GM23248 (cell line): Measurements from ENCODE around the gene ELF1. TPM values are rescaled to one million over a fixed set of nuclear protein-coding genes. Genes with fewer than 3 reads are reported as not detected.
A peak's percentile ranks its signal among the peaks of the same experiment; 100 is the strongest.

Experiments used
- DNase-seq: peaks from one replicate; pipeline ENCODE4 v3.0.0-alpha.2; 2015
- H2AFZ ChIP-seq: fragments of 200-600 bp; sonication (generic); 2 replicates; pipeline ENCODE4 v1.6.1; 2016; ENCODE audit warnings: antibody characterized with exemption
- H3F3A ChIP-seq: fragments of 200-600 bp; sonication (generic); 2 replicates; pipeline ENCODE4 v1.6.1; 2016; ENCODE audit warnings: mild to moderate bottlenecking, antibody characterized with exemption, mixed run types; ENCODE audit not compliant: insufficient read depth
- H3K27ac ChIP-seq: fragments of 200-600 bp; sonication (generic); 2 replicates; pipeline ENCODE4 v1.5.1; 2016; ENCODE audit warnings: mild to moderate bottlenecking
- H3K27me3 ChIP-seq: fragments of 200-600 bp; sonication (generic); replicated peaks from 2 replicates; pipeline ENCODE4 v1.6.1; 2016; ENCODE audit warnings: mild to moderate bottlenecking; ENCODE audit not compliant: insufficient read depth
- H3K36me3 ChIP-seq: fragments of 200-600 bp; sonication (generic); 2 replicates; pipeline ENCODE4 v1.6.1; 2016; ENCODE audit warnings: low read depth, mild to moderate bottlenecking
- H3K4me1 ChIP-seq: fragments of 200-600 bp; sonication (generic); 2 replicates; pipeline ENCODE4 v1.6.1; 2016; ENCODE audit warnings: mild to moderate bottlenecking; ENCODE audit not compliant: insufficient read depth
- H3K4me2 ChIP-seq: fragments of 200-600 bp; sonication (generic); one replicate; pipeline ENCODE4 v1.6.1; 2016; ENCODE audit warnings: mild to moderate bottlenecking; ENCODE audit not compliant: unreplicated experiment
- H3K4me3 ChIP-seq: fragments of 200-600 bp; sonication (generic); 2 replicates; pipeline ENCODE4 v1.5.1; 2016; ENCODE audit warnings: mild to moderate bottlenecking
- H3K79me2 ChIP-seq: fragments of 200-600 bp; sonication (generic); 2 replicates; pipeline ENCODE4 v1.6.1; 2016; ENCODE audit warnings: mild to moderate bottlenecking; ENCODE audit not compliant: insufficient read depth
- H3K9ac ChIP-seq: fragments of 200-600 bp; sonication (generic); 2 replicates; pipeline ENCODE4 v1.6.1; 2016; ENCODE audit warnings: mild to moderate bottlenecking
- H3K9me2 ChIP-seq: fragments of 200-600 bp; sonication (generic); 2 replicates; pipeline ENCODE4 v1.6.1; 2016; ENCODE audit warnings: mixed run types, mild to moderate bottlenecking, moderate library complexity; ENCODE audit not compliant: insufficient read depth
- H3K9me3 ChIP-seq: fragments of 200-600 bp; sonication (generic); one replicate; pipeline ENCODE4 v1.6.1; 2017; ENCODE audit warnings: low read depth
- H4K20me1 ChIP-seq: fragments of 200-600 bp; sonication (generic); 2 replicates; pipeline ENCODE4 v1.6.0; 2016; ENCODE audit not compliant: insufficient read depth
- EZH2 ChIP-seq: fragments of 200-600 bp; sonication (generic); IDR thresholded peaks from 2 replicates; pipeline ENCODE4 v1.6.1; 2018; ENCODE audit warnings: antibody characterized with exemption, mild to moderate bottlenecking; ENCODE audit not compliant: insufficient read depth, poor library complexity, severe bottlenecking
- EZH2phosphoT487 ChIP-seq: fragments of 200-600 bp; sonication (generic); IDR thresholded peaks from 2 replicates; pipeline ENCODE4 v1.6.1; 2018; ENCODE audit warnings: antibody characterized with exemption, moderate library complexity, mild to moderate bottlenecking, low read depth; ENCODE audit not compliant: insufficient read depth
- WGBS, 2 experiments: methylation state at CpG; one replicate each; pipeline ENCODE4 v1.1.6; 2015 to 2017; ENCODE audit warnings: low lambda C conversion rate in 2 of 2, low coverage in 1 of 2; ENCODE audit errors: missing lambda C conversion rate in 2 of 2; 5-methylcytosine and 5-hydroxymethylcytosine counted together
- in situ Hi-C: fragments of 300-500 bp; cut with MboI; formaldehyde crosslinking; loops from 2 replicates; pipeline ENCODE4 v1.15.0; 2020
- polyA plus RNA-seq: library from polyadenylated mRNA; unstranded; fragments of >200 nt; fragmentation: Nextera tagmentation; extraction: Ambion mirVana; gene quantifications from 2 replicates; pipeline ENCODE4 v1.2.1, GENCODE V29; 2016
- total RNA-seq: library from RNA; depleted of rRNA; stranded (reverse); fragments of >200 nt; shearing (Covaris generic); gene quantifications from 2 replicates; pipeline ENCODE4 v1.2.3, GENCODE V29; 2014

Gene ELF1
- total and polyA plus RNA-seq, 2 experiments from 2014 or later = 36.1 to 42.7 TPM

DNA sequence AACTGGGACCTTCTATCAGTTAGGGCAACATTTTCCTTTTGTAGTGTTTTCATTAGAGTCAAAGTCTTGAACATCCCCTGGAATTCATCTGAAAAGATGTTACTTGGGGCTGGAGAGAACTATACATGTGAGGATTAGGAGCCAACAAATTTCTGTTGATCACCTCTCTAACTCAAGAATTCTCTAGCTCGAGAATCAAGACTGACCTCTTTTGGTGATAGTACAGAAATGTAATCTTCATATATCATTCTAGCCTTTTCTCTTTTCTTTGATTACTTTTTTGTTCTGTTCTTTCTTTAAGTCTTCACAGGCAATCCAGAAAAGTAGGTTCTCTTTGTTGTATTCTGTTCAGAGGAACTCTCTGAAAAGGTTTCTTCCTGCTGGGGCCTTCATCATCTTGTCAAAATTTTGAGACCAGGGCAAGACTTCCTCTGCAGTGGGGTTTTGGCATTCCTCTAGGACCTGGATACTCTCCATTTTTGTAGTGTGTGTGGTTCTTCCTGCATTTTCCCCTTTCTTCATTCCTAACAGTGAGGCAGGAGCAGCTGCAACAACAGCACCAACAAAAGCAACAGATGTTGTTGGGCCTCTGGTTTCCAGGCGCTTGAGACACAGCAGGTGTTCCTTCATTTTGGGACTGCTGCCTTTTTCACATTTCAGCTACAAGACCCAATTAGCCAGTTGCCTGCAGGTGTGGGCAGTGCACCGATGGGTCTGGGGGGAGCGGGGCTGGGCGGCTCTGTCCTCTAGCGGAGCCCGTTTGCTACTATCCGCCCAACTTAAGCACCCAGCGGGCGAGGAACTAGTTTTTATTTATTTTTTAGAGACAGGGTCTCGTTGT lies 26.2 kb downstream of the ELF1 start:
- H3F3A ChIP-seq = peaks cover 2% of the 10 kb centered on the region; the same call in 1 of the 2 replicates
- 87 to 91% methylated on average over 6 to 11 of the region's 11 CpGs for WGBS, 2 experiments
- H3K9me3 ChIP-seq = no peaks in the 10 kb centered on the region
- in situ Hi-C loops = no loop called here
- H4K20me1 ChIP-seq = peaks cover 16% of the 10 kb centered on the region
- H2AFZ ChIP-seq = no peak overlapping the region
- no peak overlapping the region for H3K9ac ChIP-seq
- H3K4me3 ChIP-seq = no peak overlapping the region
- H3K27me3 ChIP-seq = no peaks in the 10 kb centered on the region
- no peak for DNase-seq
- TF ChIP-seq EZH2 = no peak
- TF ChIP-seq EZH2phosphoT487 = no peak
- H3K79me2 ChIP-seq = peaks cover 100% of the 10 kb centered on the region
- H3K4me2 ChIP-seq = no peak overlapping the region
- no peak overlapping the region for H3K27ac ChIP-seq
- peaks cover 4% of the 10 kb centered on the region for H3K4me1 ChIP-seq
- no peaks in the 10 kb centered on the region for H3K9me2 ChIP-seq
- no peaks in the 10 kb centered on the region for H3K36me3 ChIP-seq

DNA sequence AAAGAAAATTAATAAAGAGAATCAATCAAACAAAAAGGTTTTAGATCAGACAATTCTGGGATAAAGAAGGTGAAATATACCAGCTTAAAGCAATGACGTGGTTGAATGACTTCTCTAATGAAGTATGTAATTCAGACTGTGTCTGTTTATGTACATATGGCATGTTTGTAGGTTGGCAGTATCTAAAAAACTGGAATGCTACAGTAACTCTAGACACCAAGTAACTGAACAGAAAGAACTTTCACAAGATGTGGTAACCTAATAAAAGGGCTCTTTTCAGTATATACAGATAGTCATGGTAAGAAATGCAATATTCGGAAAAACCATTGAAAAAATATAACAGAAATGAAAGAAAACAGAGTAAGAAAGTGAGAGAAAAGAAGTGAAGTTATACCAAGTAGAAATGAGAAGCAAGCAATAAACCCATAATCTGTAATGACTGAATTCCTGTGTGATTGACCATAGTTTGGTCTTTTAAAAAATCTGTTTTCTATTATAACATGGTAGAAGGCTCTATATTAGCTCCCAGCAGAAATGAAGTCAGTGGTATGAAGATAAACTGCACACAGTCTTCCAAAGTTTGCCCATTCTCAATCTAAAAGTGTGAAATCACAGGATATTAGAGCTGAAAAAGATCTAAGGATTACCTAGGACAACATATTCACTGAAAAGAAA lies 31.4 kb downstream of the ELF1 start:
- in situ Hi-C loops = no loop called here
- Histone ChIP-seq H3F3A (peaks cover 9% of the 10 kb centered on the region; the same call in 1 of the 2 replicates), H3K36me3 (no peaks in the 10 kb centered on the region), H3K27ac (peak overlapping the region; percentile 17), H3K27me3 (no peaks in the 10 kb centered on the region), H3K79me2 (peaks cover 100% of the 10 kb centered on the region), H2AFZ (no peak overlapping the region), H3K9me2 (no peaks in the 10 kb centered on the region), H3K4me3 (no peak overlapping the region), H3K9ac (no peak overlapping the region), H3K4me2 (peak overlapping the region; percentile 9), H3K4me1 (peaks cover 23% of the 10 kb centered on the region), H4K20me1 (no peaks in the 10 kb centered on the region), H3K9me3 (no peaks in the 10 kb centered on the region)
- TF ChIP-seq EZH2phosphoT487 (no peak), EZH2 (no peak)
- DNase-seq = peak; percentile 46
- WGBS, 2 experiments = 31 to 44% methylated on average over 2 of the region's 2 CpGs

DNA sequence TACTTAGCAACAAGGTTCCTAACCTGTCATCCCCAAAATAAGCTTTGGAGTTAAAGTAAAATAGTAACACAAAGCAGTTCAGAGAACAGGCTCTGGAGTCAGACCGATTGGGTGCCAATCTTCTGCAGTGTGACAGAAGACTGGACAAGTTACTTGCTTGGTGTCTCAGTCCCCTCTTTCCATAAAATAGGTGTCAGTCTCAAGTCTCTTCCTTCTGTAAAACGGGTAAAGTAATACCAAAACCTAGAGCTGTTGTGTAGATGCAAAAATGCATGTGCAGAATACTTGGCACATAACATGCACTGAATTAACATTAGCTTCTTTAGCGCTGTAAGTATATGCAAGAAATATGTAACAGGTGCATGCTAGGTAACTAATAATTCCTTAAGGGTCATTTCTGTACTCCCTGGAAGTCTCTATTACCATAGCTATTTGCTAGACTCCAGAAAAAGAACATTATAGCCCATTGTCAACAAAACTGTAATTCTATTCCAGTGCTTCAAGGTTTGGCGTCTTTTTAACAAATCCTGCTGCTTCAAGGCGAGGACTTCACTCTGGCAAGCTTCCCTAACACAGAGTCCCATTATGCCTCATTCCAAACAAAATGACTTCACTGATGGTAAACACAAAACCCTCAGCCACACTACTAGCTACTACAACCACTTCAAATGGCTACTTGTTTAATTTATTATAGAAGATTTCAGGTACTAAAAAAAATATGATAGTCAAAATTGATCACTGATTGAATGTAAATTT lies 32.8 kb downstream of the ELF1 start:
- TF ChIP-seq EZH2 (no peak), EZH2phosphoT487 (no peak)
- no peak overlapping the region for H2AFZ ChIP-seq
- no peaks in the 10 kb centered on the region for H3K9me2 ChIP-seq
- H3K36me3 ChIP-seq = peaks cover 3% of the 10 kb centered on the region; the same call in 1 of the 2 replicates
- in situ Hi-C loops = no loop called here
- no peaks in the 10 kb centered on the region for H3K9me3 ChIP-seq
- peaks cover 100% of the 10 kb centered on the region for H3K79me2 ChIP-seq
- no peak overlapping the region for H3K27ac ChIP-seq
- no peaks in the 10 kb centered on the region for H4K20me1 ChIP-seq
- WGBS, 2 experiments = 52 to 53% methylated on average over 5 of the region's 5 CpGs
- H3K4me2 ChIP-seq = no peak overlapping the region
- H3K27me3 ChIP-seq = no peaks in the 10 kb centered on the region
- H3F3A ChIP-seq = peaks cover 17% of the 10 kb centered on the region
- H3K4me1 ChIP-seq = peaks cover 32% of the 10 kb centered on the region
- H3K9ac ChIP-seq = no peak overlapping the region
- DNase-seq = peak; percentile 32
- no peak overlapping the region for H3K4me3 ChIP-seq

DNA sequence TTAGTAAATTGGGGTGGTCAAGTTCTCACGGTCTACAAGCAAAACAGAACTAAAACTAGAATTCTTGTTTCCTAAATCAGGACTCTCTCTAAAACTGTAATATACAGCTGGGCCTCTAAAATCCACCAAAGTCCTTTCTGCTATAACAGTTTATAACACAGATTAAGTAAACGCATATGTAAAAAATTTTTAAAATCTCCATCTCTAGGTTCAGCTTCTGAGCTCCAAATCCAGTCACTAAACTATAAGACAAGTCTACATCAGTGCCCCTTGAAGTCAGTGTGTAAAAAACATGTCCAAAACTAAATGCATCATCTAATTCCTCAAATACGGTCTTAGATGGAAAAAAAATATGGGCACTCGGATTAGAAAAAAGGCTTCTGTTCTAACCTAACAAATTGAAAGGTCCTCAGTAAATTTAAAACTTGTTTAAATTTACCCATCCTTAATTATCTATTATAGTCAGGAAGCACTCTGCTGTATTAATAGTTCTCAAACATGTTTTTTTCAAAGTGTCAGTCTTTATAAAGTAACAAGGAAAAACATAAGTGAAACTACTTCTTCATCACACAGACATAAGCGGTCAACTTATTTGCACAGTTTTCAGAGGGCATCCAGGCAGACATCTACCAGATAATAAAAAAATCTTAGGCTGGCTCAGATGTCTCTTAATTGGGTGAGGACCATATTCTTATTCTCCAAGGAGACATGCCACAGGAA lies 33.6 kb downstream of the ELF1 start:
- H3K4me1 ChIP-seq = peaks cover 32% of the 10 kb centered on the region
- no peak overlapping the region for H2AFZ ChIP-seq
- peaks cover 5% of the 10 kb centered on the region; the same call in 1 of the 2 replicates for H3K36me3 ChIP-seq
- peaks cover 17% of the 10 kb centered on the region for H3F3A ChIP-seq
- no peak overlapping the region for H3K4me3 ChIP-seq
- WGBS, 2 experiments = 87 to 92% methylated on average over 5 of the region's 5 CpGs
- in situ Hi-C loops = no loop called here
- H3K9me2 ChIP-seq = no peaks in the 10 kb centered on the region
- no peak for TF ChIP-seq EZH2phosphoT487
- TF ChIP-seq EZH2 = no peak
- no peak overlapping the region for H3K4me2 ChIP-seq
- H3K9ac ChIP-seq = no peak overlapping the region
- no peaks in the 10 kb centered on the region for H3K27me3 ChIP-seq
- no peak overlapping the region for H3K27ac ChIP-seq
- no peaks in the 10 kb centered on the region for H3K9me3 ChIP-seq
- H3K79me2 ChIP-seq = peaks cover 100% of the 10 kb centered on the region
- DNase-seq = no peak
- no peaks in the 10 kb centered on the region for H4K20me1 ChIP-seq
